Activated CD8-positive, alpha-beta memory T cell treated with anti-CD3 and anti-CD28 coated beads, Interleukin-2, amount 50 U/mL, for 24 hours (primary cell): ENCODE results near the gene WSCD2.

Source experiments
- DNase-seq: peaks from one replicate; pipeline ENCODE4 v3.0.0-alpha.2; 2020; ENCODE audit errors: extremely low read depth

The WSCD2 gene

DNA sequence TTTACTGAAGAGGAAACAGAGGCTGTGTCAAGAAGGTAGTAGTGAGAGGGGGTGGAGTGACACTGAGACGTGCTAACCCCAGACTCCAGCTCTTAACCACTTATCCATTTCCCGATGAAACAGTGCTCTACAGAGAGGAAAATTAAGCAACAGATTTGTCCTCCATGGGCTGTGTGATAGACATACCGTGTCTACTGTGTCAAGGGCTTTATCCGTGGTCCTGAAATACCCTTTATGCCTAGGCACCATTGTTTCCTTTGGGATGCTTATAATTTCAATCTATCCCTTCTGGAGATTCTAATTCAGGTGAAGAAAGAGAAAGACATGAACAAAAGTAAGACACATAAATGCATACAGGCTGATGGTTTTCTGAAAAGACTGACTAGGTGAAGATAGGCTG lies 138.4 kb downstream of the WSCD2 start:
- DNase-seq = no peak

- no peak for DNase-seq
These were observed 139.3 kb downstream of the WSCD2 start for GRCh38 chr12:108268397-108268796.

DNA sequence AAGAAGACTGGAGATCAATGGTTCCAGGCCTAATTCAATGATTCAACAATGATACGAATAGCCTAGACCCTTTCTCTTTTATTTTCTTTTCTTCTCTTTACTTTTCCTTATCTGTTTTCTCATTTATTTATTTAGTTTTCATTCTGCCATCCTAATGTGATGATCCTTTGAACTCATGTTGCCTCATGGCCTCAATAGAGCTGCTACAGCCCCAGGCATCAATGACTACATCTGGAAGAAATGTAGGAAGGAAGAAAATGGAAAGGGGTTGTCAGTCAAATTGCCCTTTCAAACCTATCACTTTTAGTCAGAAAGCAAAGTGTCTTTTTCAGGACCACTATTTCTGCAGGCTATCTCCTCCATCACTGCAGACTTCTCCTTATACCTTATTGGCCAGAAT lies 140.1 kb downstream of the WSCD2 start:
- DNase-seq = no peak

DNA sequence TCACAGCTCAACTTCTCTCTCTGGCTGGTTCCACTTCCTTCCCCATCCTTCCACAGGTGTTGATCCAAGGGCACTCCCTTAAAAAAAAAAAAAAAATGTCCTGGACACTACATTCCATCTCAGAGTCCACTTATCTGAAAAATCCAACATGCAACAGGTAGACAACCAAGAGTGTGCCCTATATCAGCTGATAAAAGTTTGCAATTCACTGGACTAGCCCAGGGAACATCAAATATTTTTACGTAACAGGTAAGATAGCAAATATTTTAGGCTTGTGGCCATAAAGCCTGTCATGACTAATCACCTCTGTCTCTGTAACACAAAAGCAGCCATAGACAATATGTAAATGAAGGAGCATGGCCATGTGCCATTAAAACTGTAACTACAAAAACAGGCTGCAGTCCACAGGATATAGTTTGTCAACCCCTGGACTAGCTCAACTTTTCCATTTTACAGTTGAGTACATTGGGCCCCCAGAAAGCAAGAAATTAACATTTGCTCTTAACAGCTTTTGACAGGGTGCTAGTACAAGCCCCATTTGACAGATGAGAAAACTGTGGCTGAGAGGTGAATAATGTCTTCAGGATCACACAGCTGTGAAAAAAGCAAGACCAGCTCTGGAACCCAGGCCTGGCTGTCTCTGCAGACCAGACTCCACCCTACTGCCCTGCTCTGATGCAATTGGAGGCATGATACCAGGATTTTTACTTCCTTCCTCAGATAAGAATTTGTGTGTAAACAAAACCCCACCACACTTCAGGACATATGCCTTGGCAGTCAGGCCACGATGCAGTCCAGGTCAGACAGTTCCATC lies 141.2 kb downstream of the WSCD2 start:
- DNase-seq = no peak

DNA sequence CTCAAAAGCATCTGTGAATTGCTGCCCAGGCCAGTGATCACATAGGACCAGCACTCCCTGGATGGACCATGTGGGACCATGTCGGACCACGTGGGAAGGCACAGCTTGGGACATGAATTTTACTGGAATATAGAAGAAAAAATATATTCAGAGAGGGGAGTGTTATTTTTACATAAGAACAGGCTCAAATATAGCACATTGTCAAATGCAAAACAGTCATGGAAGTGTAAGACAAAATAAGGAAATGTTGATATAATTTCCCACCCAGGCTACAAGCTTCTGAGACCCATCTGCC lies 141.7 kb downstream of the WSCD2 start:
- no peak for DNase-seq

DNA sequence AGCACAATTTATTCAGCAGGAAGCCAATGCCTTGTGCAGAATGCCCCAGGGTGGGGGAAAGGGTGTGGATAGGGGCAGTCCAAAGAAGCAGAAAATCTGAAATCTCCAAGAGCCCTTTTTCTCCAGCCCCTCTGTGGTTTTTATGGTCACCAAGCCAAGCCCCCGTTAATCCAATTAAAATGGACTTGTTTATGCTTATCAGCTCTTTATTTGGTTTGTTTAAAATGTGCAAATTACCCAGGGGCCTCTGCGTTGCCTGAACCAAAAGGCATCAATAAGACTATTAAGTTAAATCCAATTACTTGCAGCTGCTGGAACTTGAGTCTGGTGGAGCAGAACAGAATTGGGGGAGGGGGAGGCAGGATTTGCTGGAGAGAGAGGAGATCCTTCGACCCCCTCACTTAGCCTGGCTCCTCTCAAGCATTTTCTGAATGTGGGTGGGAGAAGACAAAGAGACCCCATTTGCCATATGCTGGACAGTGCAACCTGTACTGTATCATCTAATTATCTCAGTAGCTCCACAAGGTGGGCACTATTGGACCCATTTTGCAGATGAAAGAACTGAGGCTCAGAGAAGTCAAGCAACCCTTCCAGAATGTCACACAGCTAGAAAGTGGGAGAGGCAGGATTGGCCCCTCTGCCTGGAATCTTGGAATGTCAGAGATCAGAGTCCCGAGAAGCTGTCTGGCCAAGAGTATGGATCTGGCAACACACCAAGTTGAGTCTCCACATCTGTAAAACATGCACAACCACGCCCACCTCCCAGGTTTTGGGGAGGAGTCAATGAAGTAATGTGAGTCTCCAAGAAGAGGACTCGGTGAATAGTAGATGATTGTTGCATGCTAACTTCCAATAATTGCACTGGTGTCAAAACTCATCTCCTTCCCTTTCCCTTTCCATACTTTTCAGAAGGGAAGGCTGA lies 143.1 kb downstream of the WSCD2 start:
- no peak for DNase-seq

DNA sequence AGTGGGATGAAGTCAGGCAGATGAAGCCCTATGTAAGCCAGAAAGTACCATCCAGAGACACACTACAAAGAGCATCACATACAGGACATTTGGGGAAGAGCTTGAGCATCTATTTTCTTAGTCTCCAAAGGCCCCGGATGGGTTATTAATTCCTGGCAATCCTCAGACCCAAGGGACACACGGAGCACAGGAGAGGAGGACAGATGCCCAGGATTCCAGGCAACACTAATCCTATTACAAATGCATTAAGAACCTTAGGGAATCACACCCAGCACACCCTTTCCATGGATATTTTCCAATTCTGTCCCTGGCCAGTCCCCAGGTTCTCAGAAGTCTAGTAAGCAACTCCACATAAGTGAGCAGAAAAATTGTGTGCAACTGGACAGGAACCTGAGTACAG lies 144.1 kb downstream of the WSCD2 start:
- DNase-seq = no peak

GRCh38 chr12:108277613-108278012 lies 148.5 kb downstream of the WSCD2 start:
- no peak for DNase-seq

- no peak for DNase-seq
These were observed 153.1 kb downstream of the WSCD2 start for GRCh38 chr12:108282160-108282559.

- no peak for DNase-seq
These were observed 153.6 kb downstream of the WSCD2 start for GRCh38 chr12:108282676-108283075.

DNA sequence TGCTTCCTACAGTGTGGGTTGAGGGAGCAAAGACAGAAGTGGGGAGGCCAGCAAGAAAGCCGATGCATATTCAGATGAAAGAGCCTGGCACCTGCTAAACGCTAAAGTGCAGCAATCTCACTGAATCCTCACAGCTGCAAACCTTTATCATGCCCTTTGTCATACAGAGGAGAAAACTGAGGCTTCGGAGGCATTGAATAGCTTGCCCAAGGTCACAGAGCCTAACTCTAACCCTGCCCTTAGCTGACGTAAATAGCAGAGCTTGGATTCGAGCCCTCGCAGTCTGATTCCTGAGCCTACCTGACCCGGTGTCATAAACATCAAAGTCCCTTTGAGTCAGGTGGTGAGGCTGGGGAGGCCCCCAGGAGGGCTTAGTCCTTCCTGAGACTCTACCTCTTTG lies 155.1 kb downstream of the WSCD2 start:
- DNase-seq = no peak

DNA sequence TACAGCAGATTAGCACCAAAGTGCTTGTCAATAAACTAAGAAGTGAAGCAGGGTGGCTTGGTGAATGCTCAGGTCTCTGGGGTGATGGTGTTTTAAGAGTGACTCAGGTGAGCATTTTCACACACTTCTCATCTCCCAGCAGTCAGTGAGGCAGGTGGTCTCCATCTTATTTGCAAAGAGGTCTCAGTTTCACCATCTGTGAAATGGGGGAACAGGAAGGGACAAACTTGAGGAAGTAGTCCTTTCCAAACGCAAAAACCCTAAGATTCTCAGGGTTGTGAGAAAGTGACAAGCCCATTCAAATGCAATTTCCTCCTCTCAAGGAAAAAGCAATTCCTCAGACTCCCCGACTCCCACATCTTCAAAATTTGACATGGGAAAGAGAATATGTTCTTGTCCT lies 155.9 kb downstream of the WSCD2 start:
- DNase-seq = no peak

DNA sequence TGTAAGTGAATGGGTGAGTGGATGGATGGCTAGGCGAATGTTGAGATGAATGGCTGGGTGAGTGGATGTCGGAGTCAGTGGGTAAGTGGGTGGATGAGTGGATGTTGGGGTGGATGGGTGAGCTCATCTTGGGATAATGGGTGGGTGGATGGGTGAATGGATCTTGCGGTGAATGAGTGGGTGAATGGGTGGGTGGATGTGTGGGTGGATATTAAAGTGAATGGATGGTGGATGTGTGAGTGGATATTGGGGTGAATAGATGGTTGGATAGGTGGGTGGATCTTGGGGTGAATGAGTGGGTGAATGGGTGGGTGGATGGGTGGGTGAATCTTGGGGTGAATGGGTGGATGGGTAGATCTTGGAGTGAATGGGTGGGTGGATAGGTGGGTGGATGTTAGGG lies 158.1 kb downstream of the WSCD2 start:
- no peak for DNase-seq

DNA sequence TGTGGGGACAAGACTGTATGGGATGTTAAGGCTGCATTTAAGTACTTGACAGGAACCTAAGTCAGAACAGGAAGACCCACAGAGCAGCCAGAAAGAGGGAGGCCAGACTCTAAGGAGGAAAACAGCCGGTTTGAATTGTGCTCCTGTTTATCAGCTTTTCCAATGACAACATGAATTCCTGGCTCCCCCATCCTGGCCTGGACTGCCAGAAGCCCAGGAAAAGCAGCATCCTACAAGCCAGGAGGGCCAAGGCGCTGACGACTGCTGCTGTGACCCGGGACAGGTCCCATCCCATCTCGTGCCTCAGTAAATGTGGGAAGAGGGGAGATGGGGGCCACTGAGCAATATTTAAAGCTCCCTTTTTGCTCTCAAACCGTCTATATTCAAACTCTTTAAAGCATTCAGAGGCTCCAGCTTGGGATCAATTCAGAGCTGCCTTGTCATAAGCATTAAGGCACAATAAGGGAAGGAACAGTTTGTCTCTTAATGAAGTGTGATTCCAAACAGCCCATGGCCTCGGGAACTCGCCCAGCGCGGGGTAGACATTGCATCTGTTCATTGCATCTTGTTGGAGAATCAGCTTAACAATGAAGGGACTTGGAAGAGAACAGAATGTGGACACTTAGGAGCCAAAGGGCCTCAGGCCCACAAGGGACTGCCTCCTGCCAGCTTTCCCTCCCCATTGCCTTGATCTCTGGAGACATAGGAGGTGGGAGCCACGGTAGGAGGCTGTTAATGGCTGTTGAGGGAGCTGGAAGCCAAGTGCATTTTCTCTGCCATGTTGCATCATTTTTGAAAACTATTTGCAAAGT lies 160.5 kb downstream of the WSCD2 start:
- no peak for DNase-seq

DNA sequence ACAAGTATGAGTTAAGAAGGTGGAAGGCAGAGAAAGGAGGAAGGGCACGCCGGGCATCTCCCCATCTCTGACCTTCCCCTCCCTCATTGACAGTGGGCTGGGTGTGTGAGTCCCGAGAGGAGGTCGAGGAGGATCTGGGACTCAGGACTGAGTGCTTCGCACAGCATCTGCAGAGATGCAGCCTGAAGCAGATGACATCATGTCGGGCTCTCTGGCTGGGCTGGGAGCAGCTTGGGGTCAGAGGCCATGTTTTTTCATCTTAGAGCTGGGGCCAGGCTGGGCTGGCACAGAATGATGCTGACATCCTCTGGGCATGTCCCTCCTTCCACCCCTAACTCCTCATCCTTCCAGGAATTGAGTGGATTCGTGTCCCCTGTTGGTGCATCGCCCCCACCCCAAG lies 166.6 kb downstream of the WSCD2 start:
- no peak for DNase-seq

GRCh38 chr12:108296945-108297344 lies 167.9 kb downstream of the WSCD2 start:
- no peak for DNase-seq

GRCh38 chr12:108297424-108297823 lies 168.3 kb downstream of the WSCD2 start:
- DNase-seq = no peak

- DNase-seq = no peak
These were observed 169.0 kb downstream of the WSCD2 start for GRCh38 chr12:108297895-108298760.

DNA sequence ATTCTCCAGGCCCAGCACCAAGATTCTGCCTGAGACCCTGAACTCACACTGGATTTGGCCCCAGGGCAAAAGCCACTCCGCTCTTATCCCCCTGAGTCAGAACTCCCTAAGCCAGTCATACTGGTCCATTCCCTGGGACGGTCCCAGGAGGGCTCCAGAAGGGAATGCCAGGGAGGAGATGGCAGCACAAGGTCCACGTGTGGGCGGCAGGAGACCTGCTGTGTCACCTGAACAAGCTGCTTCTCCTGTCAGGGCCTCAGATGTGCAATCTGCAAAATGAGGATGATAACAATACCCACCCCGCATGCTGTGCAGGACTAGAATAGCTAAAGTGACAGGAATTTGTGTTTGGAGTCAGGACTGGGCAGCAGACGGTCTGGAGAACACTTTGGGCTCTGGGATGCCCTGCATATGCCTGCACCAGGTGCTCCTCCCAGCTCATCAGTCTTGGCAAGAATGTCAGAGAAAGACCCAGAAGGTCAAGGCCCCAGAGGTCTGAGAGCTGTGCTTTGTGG lies 169.7 kb downstream of the WSCD2 start:
- DNase-seq = no peak

DNA sequence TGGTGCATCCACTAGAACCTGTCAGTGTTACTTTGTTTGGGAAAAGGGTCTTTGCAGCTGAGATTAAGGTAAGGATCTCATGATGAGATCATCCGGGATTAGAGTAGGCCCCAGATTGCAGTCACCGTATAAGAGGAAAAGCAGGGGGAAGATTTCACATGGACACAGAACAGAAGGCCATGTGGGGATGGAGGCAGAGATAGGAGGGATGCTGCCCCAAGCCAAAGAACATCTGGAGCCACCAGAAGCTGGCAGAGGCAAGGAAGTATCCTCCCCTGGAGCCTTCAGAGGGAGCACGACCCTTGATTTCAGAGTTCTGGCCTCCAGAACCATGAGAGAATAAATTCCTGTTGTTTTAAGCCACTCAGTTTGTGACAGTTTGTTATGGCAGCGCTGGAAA lies 170.4 kb downstream of the WSCD2 start:
- no peak for DNase-seq
